Gastrocnemius medialis (tissue), 4 donors: ENCODE results near the gene PADI4.

Experiments
- CTCF ChIP-seq, 5 experiments: fragments of 450-650 bp in 3 of 5; fragments of 200-600 bp in 2 of 5; sonication (generic) in 2 of 5; IDR thresholded peaks in 4 of 5; conservative IDR thresholded peaks in 1 of 5; 1 replicate in 4 of 5; 2 replicates in 1 of 5; pipeline ENCODE4 v1.5.1; 2016 to 2019; ENCODE audit warnings: antibody characterized with exemption in 5 of 5, mild to moderate bottlenecking in 3 of 5, moderate library complexity in 3 of 5
- POLR2A ChIP-seq, 2 donors: fragments of 450-650 bp; IDR thresholded peaks; one replicate each; pipeline ENCODE4 v1.6.1; 2017; ENCODE audit warnings: antibody characterized with exemption in 2 of 2, mild to moderate bottlenecking in 2 of 2, moderate library complexity in 2 of 2

DNA sequence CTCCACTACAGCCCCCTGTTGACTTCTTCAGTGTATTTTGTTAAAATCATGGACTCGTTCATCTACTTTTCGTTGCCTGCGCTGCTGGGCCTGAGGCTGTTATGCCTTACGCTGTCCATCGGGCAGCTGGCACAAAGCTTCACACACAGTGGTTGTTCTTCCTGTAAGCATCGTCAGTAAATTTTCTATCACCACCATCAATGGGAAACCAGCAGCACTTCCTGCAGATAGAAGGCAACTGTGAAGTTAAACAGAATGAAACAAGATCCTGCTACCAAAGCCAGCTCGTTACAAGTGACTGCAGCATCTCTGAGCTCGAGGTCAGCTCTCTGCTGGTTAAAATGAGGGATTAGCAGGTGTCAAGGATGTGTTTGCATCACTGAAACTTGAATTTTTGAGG lies 42.1 kb downstream of the PADI4 start:
- TF ChIP-seq CTCF (IDR thresholded peaks at IDR 0.05 in 4 of 5, conservative IDR thresholded peaks at IDR 0.05 in 1 of 5) (no peak), POLR2A (IDR thresholded peaks at IDR 0.05) (no peak)
